ENCODE results near the gene BSX. TPM values are rescaled to one million over a fixed set of nuclear protein-coding genes. Genes with fewer than 3 reads are reported as not detected.
A peak's percentile ranks its signal among the peaks of the same experiment; 100 is the strongest.

Gene BSX
- not detected for total RNA-seq (ENCODE audit: unreplicated experiment)
- long read RNA-seq = 0 reads

- Mint-ChIP-seq H3K36me3 (ENCODE audit: unreplicated experiment) (peaks cover 5% of the 10 kb centered on the region), H3K4me1 (ENCODE audit: low read depth, unreplicated experiment) (peaks cover 6% of the 10 kb centered on the region), H3K27me3 (ENCODE audit: unreplicated experiment) (peaks cover 46% of the 10 kb centered on the region), H3K9me3 (ENCODE audit: unreplicated experiment) (peaks cover 5% of the 10 kb centered on the region), H3K4me3 (ENCODE audit: unreplicated experiment) (no peak within 1 kb of the TSS), H3K27ac (ENCODE audit: unreplicated experiment) (no peak within 1 kb of the TSS)
- TF ChIP-seq CTCF (IDR thresholded peaks at IDR 0.05; ENCODE audit: partially characterized antibody, unreplicated experiment) = no peak
- DNase-seq = peak; percentile 55
Measured at GRCh38 chr11:122981388-122982264, at the start of gene BSX. Gene BSX (minus strand): TSS chr11:122981834. CDS start chr11:122981671, 163 bp downstream.

DNA sequence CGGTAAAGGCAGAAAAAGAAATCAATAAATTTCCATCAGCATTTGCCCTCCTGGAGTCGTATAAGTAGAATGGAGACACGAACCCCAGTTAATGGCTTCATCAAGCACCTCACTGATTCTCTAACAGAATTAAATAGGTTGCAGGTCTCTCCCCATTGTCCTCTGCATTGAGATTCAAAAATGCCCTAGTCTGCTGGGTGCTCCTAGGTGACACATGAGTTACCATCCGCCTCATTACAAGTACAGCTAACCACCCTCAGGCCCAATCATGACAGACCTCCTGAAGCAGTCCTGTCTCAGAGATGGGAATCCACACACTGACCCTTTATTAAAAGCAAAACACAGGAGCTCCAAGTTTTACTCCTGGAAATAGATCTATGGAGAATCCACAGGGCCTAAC lies 48.9 kb upstream of the BSX start:
- H3K27me3 Mint-ChIP-seq (ENCODE audit: unreplicated experiment) = peaks cover 2% of the 10 kb centered on the region
- H3K9me3 Mint-ChIP-seq (ENCODE audit: unreplicated experiment) = peaks cover 1% of the 10 kb centered on the region
- no peaks in the 10 kb centered on the region for H3K4me1 Mint-ChIP-seq (ENCODE audit: low read depth, unreplicated experiment)
- H3K4me3 Mint-ChIP-seq (ENCODE audit: unreplicated experiment) = no peak overlapping the region
- H3K36me3 Mint-ChIP-seq (ENCODE audit: unreplicated experiment) = no peaks in the 10 kb centered on the region
- TF ChIP-seq CTCF (IDR thresholded peaks at IDR 0.05; ENCODE audit: partially characterized antibody, unreplicated experiment) = no peak
- H3K27ac Mint-ChIP-seq (ENCODE audit: unreplicated experiment) = no peak overlapping the region
- DNase-seq = no peak

DNA sequence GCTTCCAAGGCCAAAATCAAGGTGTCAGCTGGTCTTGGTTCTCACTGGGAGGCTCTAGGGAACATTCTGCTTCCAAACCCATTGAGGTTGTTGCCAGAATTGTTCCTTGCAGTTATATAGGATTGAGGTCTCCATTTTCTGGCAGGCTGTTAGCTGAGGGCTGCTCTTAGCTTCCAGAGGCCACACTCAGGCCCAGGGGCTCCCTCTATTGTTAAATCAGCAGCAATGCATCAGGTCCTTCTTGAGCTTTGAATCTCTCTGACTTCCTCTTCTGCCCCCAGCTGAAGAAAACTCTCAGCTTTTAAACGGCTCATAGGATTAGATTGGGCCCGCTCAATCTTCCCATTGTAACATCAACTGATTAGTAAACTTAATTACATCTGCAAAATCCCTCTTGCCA lies 39.3 kb upstream of the BSX start:
- Mint-ChIP-seq H3K36me3 (ENCODE audit: unreplicated experiment) (no peaks in the 10 kb centered on the region), H3K4me3 (ENCODE audit: unreplicated experiment) (no peak overlapping the region), H3K9me3 (ENCODE audit: unreplicated experiment) (peaks cover 2% of the 10 kb centered on the region), H3K27me3 (ENCODE audit: unreplicated experiment) (peaks cover 1% of the 10 kb centered on the region), H3K27ac (ENCODE audit: unreplicated experiment) (no peak overlapping the region), H3K4me1 (ENCODE audit: low read depth, unreplicated experiment) (no peaks in the 10 kb centered on the region)
- peak; percentile 39 for DNase-seq
- TF ChIP-seq CTCF (IDR thresholded peaks at IDR 0.05; ENCODE audit: partially characterized antibody, unreplicated experiment) = peak; percentile 39

GRCh38 chr11:123018702-123019101 lies 37.1 kb upstream of the BSX start:
- TF ChIP-seq CTCF (IDR thresholded peaks at IDR 0.05; ENCODE audit: partially characterized antibody, unreplicated experiment) = no peak
- Mint-ChIP-seq H3K4me1 (ENCODE audit: low read depth, unreplicated experiment) (no peaks in the 10 kb centered on the region), H3K27me3 (ENCODE audit: unreplicated experiment) (peaks cover 1% of the 10 kb centered on the region), H3K9me3 (ENCODE audit: unreplicated experiment) (peaks cover 2% of the 10 kb centered on the region), H3K27ac (ENCODE audit: unreplicated experiment) (no peak overlapping the region), H3K36me3 (ENCODE audit: unreplicated experiment) (no peaks in the 10 kb centered on the region), H3K4me3 (ENCODE audit: unreplicated experiment) (no peak overlapping the region)
- DNase-seq = no peak

GRCh38 chr11:123011510-123011909 lies 29.9 kb upstream of the BSX start:
- H3K27ac Mint-ChIP-seq (ENCODE audit: unreplicated experiment) = no peak overlapping the region
- TF ChIP-seq CTCF (IDR thresholded peaks at IDR 0.05; ENCODE audit: partially characterized antibody, unreplicated experiment) = no peak
- H3K4me3 Mint-ChIP-seq (ENCODE audit: unreplicated experiment) = no peak overlapping the region
- no peaks in the 10 kb centered on the region for H3K4me1 Mint-ChIP-seq (ENCODE audit: low read depth, unreplicated experiment)
- H3K36me3 Mint-ChIP-seq (ENCODE audit: unreplicated experiment) = no peaks in the 10 kb centered on the region
- DNase-seq = no peak
- no peaks in the 10 kb centered on the region for H3K27me3 Mint-ChIP-seq (ENCODE audit: unreplicated experiment)
- peaks cover 2% of the 10 kb centered on the region for H3K9me3 Mint-ChIP-seq (ENCODE audit: unreplicated experiment)
